Endothelial cell of umbilical vein (primary cell): ENCODE measurements around the gene ELK3. TPM values are rescaled to one million over a fixed set of nuclear protein-coding genes. Genes with fewer than 3 reads are reported as not detected.

Experiments used
- BruUV-seq: library from RNA; stranded (reverse); fragments of 400-500 nt; replicated peaks from 2 replicates; lab custom pipeline; 2021; lab: Mats Ljungman, UMichigan
- CTCF ChIA-PET: fragments of 300-600, 350-600 bp; sonication (Branson Sonifier 250); formaldehyde crosslinking; loops from one replicate; lab custom pipeline; 2021; ENCODE audit warnings: antibody characterized with exemption, inconsistent platforms; lab: Charles Lee
- POLR2A ChIA-PET: fragments of 300-600, 350-600 bp; sonication (Branson Sonifier 250); formaldehyde crosslinking; loops from one replicate; lab custom pipeline; 2021; ENCODE audit warnings: antibody characterized with exemption, inconsistent platforms; lab: Charles Lee
- DNase-seq: peaks from one replicate; pipeline ENCODE4 v3.0.0-alpha.2; 2011; ENCODE audit warnings: low read depth, low spot score
- FAIRE-seq: peaks from 2 replicates; lab custom pipeline; 2011; peaks lifted over from hg19 to GRCh38; lab: Jason Lieb, UNC
- H2AFZ ChIP-seq: 2 replicates; pipeline ENCODE4 v1.6.0; 2012; ENCODE audit warnings: low read depth, low read length, control low read depth, inconsistent platforms
- H3K27ac ChIP-seq: 2 replicates; pipeline ENCODE4 v1.5.1; 2011; ENCODE audit warnings: low read depth, mild to moderate bottlenecking, control low read depth, low read length, moderate library complexity; ENCODE audit not compliant: insufficient read depth
- H3K27me3 ChIP-seq, 2 experiments: 2 replicates each; pipeline versions ENCODE4 v1.6.0 to v1.6.1; 2011; ENCODE audit warnings: low read length in 2 of 2, mixed read lengths in 1 of 2; ENCODE audit not compliant: control insufficient read depth in 2 of 2, insufficient read depth in 2 of 2
- H3K36me3 ChIP-seq, 2 experiments: 2 replicates in 1 of 2; 3 replicates in 1 of 2; pipeline ENCODE4 v1.5.1; 2011; ENCODE audit warnings: low read length in 2 of 2, mild to moderate bottlenecking in 1 of 2, moderate library complexity in 1 of 2; ENCODE audit not compliant: control insufficient read depth in 2 of 2, insufficient read depth in 2 of 2; ENCODE audit errors: extremely low read depth in 1 of 2
- H3K4me1 ChIP-seq: 3 replicates; pipeline ENCODE4 v1.5.1; 2011; ENCODE audit warnings: mild to moderate bottlenecking, low read length; ENCODE audit not compliant: control insufficient read depth, insufficient read depth; ENCODE audit errors: extremely low read depth
- H3K4me2 ChIP-seq: 2 replicates; pipeline ENCODE4 v1.6.1; 2011; ENCODE audit warnings: low read length, control low read depth, mixed read lengths; ENCODE audit not compliant: insufficient read depth
- H3K4me3 ChIP-seq, 3 experiments: fragments of 200-600 bp in 1 of 3; sonication (generic), shearing (Covaris generic) in 1 of 3; replicated peaks in 1 of 3; 2 replicates each; pipeline ENCODE4 v1.5.1; 2011 to 2016; ENCODE audit warnings: control low read depth in 3 of 3, low read length in 3 of 3, mild to moderate bottlenecking in 2 of 3, inconsistent platforms in 1 of 3, low read depth in 1 of 3, moderate library complexity in 1 of 3; ENCODE audit not compliant: insufficient read depth in 1 of 3
- H3K79me2 ChIP-seq: 2 replicates; pipeline ENCODE4 v1.6.0; 2012; ENCODE audit warnings: low read length, inconsistent platforms; ENCODE audit not compliant: control insufficient read depth, insufficient read depth
- H3K9ac ChIP-seq: replicated peaks from 2 replicates; pipeline ENCODE3; 2011; ENCODE audit warnings: low read length, control low read depth; ENCODE audit not compliant: insufficient read depth; ENCODE audit errors: extremely low read depth
- H3K9me1 ChIP-seq: replicated peaks from 3 replicates; pipeline ENCODE4 v1.6.0; 2011; ENCODE audit warnings: mild to moderate bottlenecking, low read length; ENCODE audit not compliant: control insufficient read depth, insufficient read depth; ENCODE audit errors: extremely low read depth
- H3K9me3 ChIP-seq: replicated peaks from 2 replicates; pipeline ENCODE4 v1.5.1; 2012; ENCODE audit warnings: low read length, inconsistent platforms; ENCODE audit not compliant: control insufficient read depth, insufficient read depth
- H4K20me1 ChIP-seq: replicated peaks from 2 replicates; pipeline ENCODE3; 2011; ENCODE audit warnings: mild to moderate bottlenecking, low read length; ENCODE audit not compliant: control insufficient read depth, insufficient read depth; ENCODE audit errors: extremely low read depth
- EZH2 ChIP-seq: IDR thresholded peaks from 2 replicates; pipeline ENCODE4 v1.6.1; 2012; ENCODE audit warnings: borderline replicate concordance, low read depth, mild to moderate bottlenecking, moderate library complexity, low read length, inconsistent platforms; ENCODE audit not compliant: severe bottlenecking
- FOS ChIP-seq: IDR thresholded peaks from 2 replicates; pipeline ENCODE4 v1.6.1; 2011; ENCODE audit warnings: mild to moderate bottlenecking, low read length, moderate library complexity, borderline replicate concordance; ENCODE audit not compliant: insufficient read depth
- GATA2 ChIP-seq: IDR thresholded peaks from 2 replicates; pipeline ENCODE4 v1.7.0; 2011; ENCODE audit warnings: low read depth, mild to moderate bottlenecking, moderate library complexity, mixed read lengths, low read length; ENCODE audit not compliant: insufficient read length, insufficient read depth
- JUN ChIP-seq: IDR thresholded peaks from 2 replicates; pipeline ENCODE4 v1.6.1; 2011; ENCODE audit warnings: borderline replicate concordance, low read depth; ENCODE audit not compliant: insufficient read length, insufficient read depth
- MYC ChIP-seq: IDR thresholded peaks from one replicate; pipeline ENCODE4 v1.6.1; 2011; ENCODE audit warnings: mild to moderate bottlenecking, low read depth, low read length
- POLR2A ChIP-seq: IDR thresholded peaks from 2 replicates; pipeline ENCODE4 v1.6.1; 2012; ENCODE audit warnings: low read depth, mild to moderate bottlenecking, control low read depth, low read length
- POLR2AphosphoS5 ChIP-seq: IDR thresholded peaks from 2 replicates; pipeline ENCODE4 v1.6.1; 2012; ENCODE audit warnings: low read depth, mild to moderate bottlenecking, control low read depth, low read length, moderate library complexity; ENCODE audit not compliant: insufficient read depth
- dilution Hi-C: fragments of 300-500 bp; cut with MboI; formaldehyde crosslinking; loops from one replicate; pipeline ENCODE4 v1.15.0; 2019; ENCODE audit warnings: low sequenced_read_pairs; ENCODE audit not compliant: extremely low pct_ligation_motif_present
- intact Hi-C: fragments of 100-400 bp; cut with micrococcal nuclease; formaldehyde crosslinking; loops from one replicate; pipeline ENCODE4 v1.10.0; 2022
- polyA plus RNA-seq, 4 experiments: library from polyadenylated mRNA; depleted of rRNA in 3 of 4; stranded (reverse) in 3 of 4; unstranded in 1 of 4; fragments of >200 nt; gene quantifications; 2 replicates each; pipeline versions ENCODE4 v1.2.1 to v1.2.3, GENCODE V29; 2011 to 2012; ENCODE audit warnings: missing spikeins in 1 of 4
- total RNA-seq: library from RNA; stranded (reverse); gene quantifications from 2 replicates; pipeline ENCODE4 v1.2.3, GENCODE V29; 2021
- TF ChIP-seq, protein P1 (sequence below), 2 donors: IDR thresholded peaks; 1 replicate in 1 of 2; 2 replicates in 1 of 2; pipeline ENCODE4 v1.5.1; 2011; ENCODE audit warnings: low read length in 2 of 2, mild to moderate bottlenecking in 2 of 2, moderate library complexity in 2 of 2, control low read depth in 1 of 2, inconsistent platforms in 1 of 2, low read depth in 1 of 2; ENCODE audit not compliant: insufficient read depth in 1 of 2; ENCODE audit errors: extremely low read depth in 1 of 2
- TF ChIP-seq, protein P2 (sequence below): IDR thresholded peaks from 2 replicates; pipeline ENCODE4 v1.6.1; 2011; ENCODE audit not compliant: insufficient read depth, insufficient read length

The ELK3 gene
- total and polyA plus RNA-seq, 2 donors (not counting 3 experiments of a cell fraction or from before 2014, with no cell fraction given), result 64.8 to 132 TPM

- no peak for TF ChIP-seq FOS
- no peak for TF ChIP-seq EZH2
- TF ChIP-seq, protein P1, sequence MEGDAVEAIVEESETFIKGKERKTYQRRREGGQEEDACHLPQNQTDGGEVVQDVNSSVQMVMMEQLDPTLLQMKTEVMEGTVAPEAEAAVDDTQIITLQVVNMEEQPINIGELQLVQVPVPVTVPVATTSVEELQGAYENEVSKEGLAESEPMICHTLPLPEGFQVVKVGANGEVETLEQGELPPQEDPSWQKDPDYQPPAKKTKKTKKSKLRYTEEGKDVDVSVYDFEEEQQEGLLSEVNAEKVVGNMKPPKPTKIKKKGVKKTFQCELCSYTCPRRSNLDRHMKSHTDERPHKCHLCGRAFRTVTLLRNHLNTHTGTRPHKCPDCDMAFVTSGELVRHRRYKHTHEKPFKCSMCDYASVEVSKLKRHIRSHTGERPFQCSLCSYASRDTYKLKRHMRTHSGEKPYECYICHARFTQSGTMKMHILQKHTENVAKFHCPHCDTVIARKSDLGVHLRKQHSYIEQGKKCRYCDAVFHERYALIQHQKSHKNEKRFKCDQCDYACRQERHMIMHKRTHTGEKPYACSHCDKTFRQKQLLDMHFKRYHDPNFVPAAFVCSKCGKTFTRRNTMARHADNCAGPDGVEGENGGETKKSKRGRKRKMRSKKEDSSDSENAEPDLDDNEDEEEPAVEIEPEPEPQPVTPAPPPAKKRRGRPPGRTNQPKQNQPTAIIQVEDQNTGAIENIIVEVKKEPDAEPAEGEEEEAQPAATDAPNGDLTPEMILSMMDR (IDR thresholded peaks at IDR 0.05; ENCODE audit: extremely low read depth in 1 of 2, insufficient read depth in 1 of 2, low read depth in 1 of 2, low read length in 2 of 2), result no peak
- TF ChIP-seq, protein P2, sequence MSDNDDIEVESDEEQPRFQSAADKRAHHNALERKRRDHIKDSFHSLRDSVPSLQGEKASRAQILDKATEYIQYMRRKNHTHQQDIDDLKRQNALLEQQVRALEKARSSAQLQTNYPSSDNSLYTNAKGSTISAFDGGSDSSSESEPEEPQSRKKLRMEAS, result no peak
- no peak for TF ChIP-seq GATA2
- no peak for TF ChIP-seq MYC
- TF ChIP-seq POLR2A, result no peak
- TF ChIP-seq POLR2AphosphoS5, result no peak
- no peak for TF ChIP-seq JUN
- no peak for DNase-seq
- ChIA-PET CTCF (no interaction called here), POLR2A (no interaction called here)
- no peaks in the 10 kb centered on the region for H3K27me3 ChIP-seq
- H3K4me3 ChIP-seq, result no peak overlapping the region
- H3K9ac ChIP-seq, result no peak overlapping the region
- H3K4me1 ChIP-seq, result no peaks in the 10 kb centered on the region
- peaks cover 88% of the 10 kb centered on the region for H3K79me2 ChIP-seq
- no peak overlapping the region for H3K27ac ChIP-seq
- intact Hi-C loops (loop anchor here (5.0 kb wide), 1 partner anchor 102 kb away; no protein-coding TSS in a partner anchor), dilution Hi-C loops (no loop called here)
- H3K9me1 ChIP-seq, result no peaks in the 10 kb centered on the region
- BruUV-seq, result no TSS peak
- no peak overlapping the region for H2AFZ ChIP-seq
- no peak overlapping the region for H3K4me2 ChIP-seq
- H3K36me3 ChIP-seq, result peaks cover 17 to 51% of the 10 kb centered on the region in 2 experiments
- no peak for FAIRE-seq
- H4K20me1 ChIP-seq, result no peaks in the 10 kb centered on the region
- no peaks in the 10 kb centered on the region for H3K9me3 ChIP-seq
Measured at GRCh38 chr12:96294831-96295230, 100.7 kb downstream of the ELK3 start.
